PC-3 (cell line): Measurements from ENCODE around the gene S100A5. TPM values are rescaled to one million over a fixed set of nuclear protein-coding genes. Genes with fewer than 3 reads are reported as not detected.
"Not testable (repeated sequence)": the region's sequence is repeated elsewhere in the genome, so short reads cannot be mapped to it uniquely, and the experiment has no call there.

ENCODE experiments used
- ATAC-seq: fragments of 200-7000 bp; cut with Tn5 transposase; 2 replicates; pipeline ENCODE4 v1.9.1; 2020; ENCODE audit warnings: mild to moderate bottlenecking, moderate library complexity
- BruUV-seq: library from RNA; stranded (reverse); fragments of 400-500 nt; replicated peaks from 2 replicates; lab custom pipeline; 2021; lab: Mats Ljungman, UMichigan
- CTCF ChIA-PET: fragments of 300-600 bp; sonication (Branson Sonifier 250); formaldehyde crosslinking; loops from one replicate; lab custom pipeline; 2022; ENCODE audit warnings: antibody characterized with exemption; lab: Charles Lee
- POLR2A ChIA-PET: fragments of 300-600 bp; sonication (Branson Sonifier 250); formaldehyde crosslinking; loops from one replicate; lab custom pipeline; 2022; ENCODE audit warnings: antibody characterized with exemption; ENCODE audit not compliant: unreplicated experiment; lab: Charles Lee
- DNase-seq: peaks from one replicate; pipeline ENCODE4 v3.0.0-alpha.2; 2015
- H2AFZ ChIP-seq: fragments of 300-600 bp; sonication (generic); 2 replicates; pipeline ENCODE4 v1.6.0; 2016; ENCODE audit warnings: antibody characterized with exemption, low read length
- H3F3A ChIP-seq: fragments of 300-600 bp; sonication (generic); one replicate; pipeline ENCODE4 v1.6.0; 2017; ENCODE audit warnings: antibody characterized with exemption, low read length, control low read depth, mild to moderate bottlenecking; ENCODE audit not compliant: unreplicated experiment
- H3K27ac ChIP-seq: fragments of 300-600 bp; sonication (generic); 2 replicates; pipeline ENCODE4 v1.5.1; 2016; ENCODE audit warnings: mild to moderate bottlenecking, low read length
- H3K27me3 ChIP-seq: fragments of 300-600 bp; sonication (generic); 2 replicates; pipeline ENCODE4 v1.6.1; 2016; ENCODE audit warnings: low read length, mixed read lengths
- H3K36me3 ChIP-seq: fragments of 300-600 bp; sonication (generic); 2 replicates; pipeline ENCODE4 v1.6.1; 2016; ENCODE audit warnings: low read depth, mixed run types, low read length, mixed read lengths
- H3K4me1 ChIP-seq: fragments of 300-600 bp; sonication (generic); 2 replicates; pipeline ENCODE4 v1.5.1; 2016; ENCODE audit warnings: low read length; ENCODE audit not compliant: insufficient read depth
- H3K4me2 ChIP-seq: fragments of 300-600 bp; sonication (generic); 2 replicates; pipeline ENCODE4 v1.6.0; 2016; ENCODE audit warnings: low read length
- H3K4me3 ChIP-seq: fragments of 300-600 bp; sonication (generic); 2 replicates; pipeline ENCODE4 v1.5.1; 2016; ENCODE audit warnings: mild to moderate bottlenecking, low read length, mixed read lengths
- H3K79me2 ChIP-seq: fragments of 300-600 bp; sonication (generic); 2 replicates; pipeline ENCODE4 v1.6.1; 2017; ENCODE audit warnings: low read length, mixed read lengths
- H3K9ac ChIP-seq: fragments of 300-600 bp; sonication (generic); 2 replicates; pipeline ENCODE4 v1.6.0; 2016; ENCODE audit warnings: mild to moderate bottlenecking, low read length
- H3K9me2 ChIP-seq: fragments of 300-600 bp; sonication (generic); replicated peaks from 2 replicates; pipeline ENCODE4 v1.6.1; 2016; ENCODE audit warnings: mixed run types, low read length, mixed read lengths
- H3K9me3 ChIP-seq: fragments of 300-600 bp; sonication (generic); 2 replicates; pipeline ENCODE4 v1.6.1; 2016; ENCODE audit warnings: low read length, mixed read lengths
- H4K20me1 ChIP-seq: fragments of 300-600 bp; sonication (generic); 2 replicates; pipeline ENCODE4 v1.6.1; 2016; ENCODE audit warnings: low read length, mixed read lengths
- EZH2 ChIP-seq: fragments of 300-600 bp; sonication (generic); IDR thresholded peaks from one replicate; pipeline ENCODE4 v1.6.1; 2017; ENCODE audit warnings: antibody characterized with exemption, mild to moderate bottlenecking, low read length; ENCODE audit not compliant: unreplicated experiment
- EZH2phosphoT487 ChIP-seq: fragments of 300-600 bp; sonication (generic); IDR thresholded peaks from 2 replicates; pipeline ENCODE4 v1.6.1; 2018; ENCODE audit warnings: mild to moderate bottlenecking, antibody characterized with exemption, low read length, borderline replicate concordance
- intact Hi-C: fragments of 100-400 bp; cut with micrococcal nuclease; formaldehyde crosslinking; loops from 2 replicates; pipeline ENCODE4 v1.9.0; 2023
- total RNA-seq: library from RNA; depleted of rRNA; stranded (reverse); fragments of >200 nt; gene quantifications from 2 replicates; pipeline ENCODE4 v1.2.3, GENCODE V29; 2014
- TF ChIP-seq, protein P1 (sequence below): fragments of 300-600 bp; sonication (generic); conservative IDR thresholded peaks from 2 replicates; pipeline ENCODE4 v1.5.1; 2017; ENCODE audit warnings: antibody characterized with exemption, low read depth, mild to moderate bottlenecking, low read length

Gene S100A5
- total RNA-seq, 1 experiment from 2014 or later, result 6.3 TPM

DNA sequence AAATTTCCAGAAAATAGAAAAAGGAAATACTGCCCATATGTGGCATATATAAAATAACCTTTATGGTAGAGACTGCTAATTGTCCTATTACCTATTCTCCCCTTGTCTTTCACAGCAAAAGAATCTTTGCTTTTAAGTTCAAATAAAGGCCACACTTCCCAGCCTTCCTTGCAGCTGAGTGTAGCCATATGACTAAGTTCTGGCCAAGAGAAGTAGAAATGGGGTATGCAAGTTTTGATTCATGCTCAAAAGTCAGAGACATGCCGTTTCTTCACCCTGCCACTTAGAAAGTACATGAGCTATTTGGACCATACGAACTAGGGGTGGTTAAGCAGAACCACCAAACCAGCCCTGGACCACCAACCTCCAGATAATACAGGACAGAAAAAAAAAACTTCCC, 43.2 kb upstream of the S100A5 start:
- intact Hi-C loops, result no loop called here
- no peaks in the 10 kb centered on the region for H3K36me3 ChIP-seq

GRCh38 chr1:153583514-153583913, 42.8 kb upstream of the S100A5 start:
- H3K4me3 ChIP-seq, H3K27ac ChIP-seq, H3K79me2 ChIP-seq, BruUV-seq, H2AFZ ChIP-seq, H3K27me3 ChIP-seq, CTCF ChIA-PET, DNase-seq, H3K4me1 ChIP-seq, H3K9ac ChIP-seq, intact Hi-C loops, H3F3A ChIP-seq, ATAC-seq, H3K9me3 ChIP-seq, H4K20me1 ChIP-seq, H3K36me3 ChIP-seq, H3K4me2 ChIP-seq, H3K9me2 ChIP-seq: not testable (repeated sequence)
- POLR2A ChIA-PET, result interaction anchor here (0.5 kb wide), 1 partner anchor 21 kb away, joined by 13 read pairs; no protein-coding TSS in a partner anchor

More for the DNA sequence above, 43.2 kb upstream of the S100A5 start:
- Histone ChIP-seq H3K4me2 (no peak overlapping the region), H3K9me3 (no peaks in the 10 kb centered on the region), H3K27ac (no peak overlapping the region), H3K4me3 (no peak overlapping the region), H3K4me1 (peaks cover 10% of the 10 kb centered on the region), H3K9me2 (no peaks in the 10 kb centered on the region), H3K79me2 (no peaks in the 10 kb centered on the region), H3K27me3 (no peaks in the 10 kb centered on the region), H3K9ac (no peak overlapping the region), H3F3A (no peaks in the 10 kb centered on the region), H4K20me1 (no peaks in the 10 kb centered on the region), H2AFZ (no peak overlapping the region)
- TF ChIP-seq EZH2, result no peak
- no peak for TF ChIP-seq EZH2phosphoT487
- TF ChIP-seq, protein P1, sequence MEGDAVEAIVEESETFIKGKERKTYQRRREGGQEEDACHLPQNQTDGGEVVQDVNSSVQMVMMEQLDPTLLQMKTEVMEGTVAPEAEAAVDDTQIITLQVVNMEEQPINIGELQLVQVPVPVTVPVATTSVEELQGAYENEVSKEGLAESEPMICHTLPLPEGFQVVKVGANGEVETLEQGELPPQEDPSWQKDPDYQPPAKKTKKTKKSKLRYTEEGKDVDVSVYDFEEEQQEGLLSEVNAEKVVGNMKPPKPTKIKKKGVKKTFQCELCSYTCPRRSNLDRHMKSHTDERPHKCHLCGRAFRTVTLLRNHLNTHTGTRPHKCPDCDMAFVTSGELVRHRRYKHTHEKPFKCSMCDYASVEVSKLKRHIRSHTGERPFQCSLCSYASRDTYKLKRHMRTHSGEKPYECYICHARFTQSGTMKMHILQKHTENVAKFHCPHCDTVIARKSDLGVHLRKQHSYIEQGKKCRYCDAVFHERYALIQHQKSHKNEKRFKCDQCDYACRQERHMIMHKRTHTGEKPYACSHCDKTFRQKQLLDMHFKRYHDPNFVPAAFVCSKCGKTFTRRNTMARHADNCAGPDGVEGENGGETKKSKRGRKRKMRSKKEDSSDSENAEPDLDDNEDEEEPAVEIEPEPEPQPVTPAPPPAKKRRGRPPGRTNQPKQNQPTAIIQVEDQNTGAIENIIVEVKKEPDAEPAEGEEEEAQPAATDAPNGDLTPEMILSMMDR, result no peak
- no peak for ATAC-seq
- BruUV-seq, result no TSS peak
- DNase-seq, result no peak
- POLR2A ChIA-PET, result interaction anchor here (0.5 kb wide), 1 partner anchor 21 kb away, joined by 13 read pairs; no protein-coding TSS in a partner anchor
- CTCF ChIA-PET, result no interaction called here

- intact Hi-C loops, H3K36me3 ChIP-seq, H4K20me1 ChIP-seq, H3F3A ChIP-seq, POLR2A ChIA-PET, H3K4me2 ChIP-seq, H2AFZ ChIP-seq, H3K9ac ChIP-seq, ATAC-seq, H3K27ac ChIP-seq, H3K79me2 ChIP-seq, CTCF ChIA-PET, DNase-seq, H3K9me2 ChIP-seq, H3K9me3 ChIP-seq, H3K27me3 ChIP-seq, BruUV-seq, H3K4me3 ChIP-seq: not testable (repeated sequence)
- peaks cover 11% of the 10 kb centered on the region for H3K4me1 ChIP-seq
Measured at GRCh38 chr1:153582836-153583235, 42.1 kb upstream of the S100A5 start.

DNA sequence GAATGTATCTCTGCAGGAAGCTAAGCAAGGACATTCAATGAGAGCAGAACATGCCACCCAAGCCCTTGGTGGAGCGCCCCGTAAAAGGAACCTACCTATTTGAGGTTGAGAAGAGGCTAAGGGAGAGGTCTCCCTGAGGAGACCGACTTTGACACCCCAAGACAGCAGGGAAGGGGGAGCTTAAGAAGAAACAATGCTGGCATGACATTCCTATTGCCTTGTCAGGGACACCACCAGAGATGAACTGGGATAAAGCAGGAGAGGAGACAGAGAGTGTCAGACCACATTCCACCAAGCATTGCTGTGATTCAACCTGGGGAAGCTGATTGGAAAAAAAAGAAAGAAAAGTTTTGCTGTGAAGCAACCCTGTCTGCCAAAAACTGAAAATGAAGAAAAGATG, 38.2 kb upstream of the S100A5 start:
- Histone ChIP-seq H4K20me1 (no peaks in the 10 kb centered on the region), H3K4me1 (peaks cover 5% of the 10 kb centered on the region; the same call in 1 of the 2 replicates), H2AFZ (no peak overlapping the region), H3K27me3 (no peaks in the 10 kb centered on the region), H3K9me2 (no peaks in the 10 kb centered on the region), H3K9ac (no peak overlapping the region), H3K79me2 (no peaks in the 10 kb centered on the region), H3K27ac (no peak overlapping the region), H3F3A (no peaks in the 10 kb centered on the region), H3K4me3 (no peak overlapping the region), H3K9me3 (no peaks in the 10 kb centered on the region), H3K36me3 (no peaks in the 10 kb centered on the region), H3K4me2 (no peak overlapping the region)
- POLR2A ChIA-PET, result no interaction called here
- CTCF ChIA-PET, result no interaction called here
- TF ChIP-seq, protein P1, result no peak
- no peak for TF ChIP-seq EZH2phosphoT487
- no peak for TF ChIP-seq EZH2
- no TSS peak for BruUV-seq
- DNase-seq (no peak), ATAC-seq (no peak)
- intact Hi-C loops, result no loop called here
